A204.1 (cell line): Measurements from ENCODE around the gene OSTN.
"Not testable (repeated sequence)": the region's sequence is repeated elsewhere in the genome, so short reads cannot be mapped to it uniquely, and the experiment has no call there.

Experiments used
- FAIRE-seq: peaks from 2 replicates; lab custom pipeline; 2012; peaks lifted over from hg19 to GRCh38; lab: Jason Lieb, UNC

OSTN gene, protein sequence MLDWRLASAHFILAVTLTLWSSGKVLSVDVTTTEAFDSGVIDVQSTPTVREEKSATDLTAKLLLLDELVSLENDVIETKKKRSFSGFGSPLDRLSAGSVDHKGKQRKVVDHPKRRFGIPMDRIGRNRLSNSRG

DNA sequence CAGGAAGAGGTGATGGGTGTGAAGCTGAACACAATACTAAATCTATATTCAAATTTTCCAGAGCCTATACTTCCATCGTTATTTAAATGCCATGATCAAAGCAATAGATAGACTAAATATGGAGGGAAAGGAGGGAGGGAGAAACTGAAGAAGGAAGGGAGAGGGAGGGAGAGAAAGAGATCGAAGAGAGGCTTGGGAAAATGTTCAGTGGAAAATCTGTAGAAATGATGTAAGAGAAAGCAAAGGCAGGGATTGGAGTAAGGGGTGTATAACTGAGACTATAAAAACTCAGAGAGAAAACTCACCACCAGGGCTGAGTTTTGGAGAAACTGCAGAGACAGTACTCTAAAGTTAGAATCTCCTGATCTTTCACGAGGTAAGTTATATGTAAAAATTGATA is at the start of gene OSTN:
Gene OSTN, plus strand, starts transcription at position 310 of the 400 bp plus-strand sequence. CDS start 13,292 bp downstream, outside the sequence.
- no peak for FAIRE-seq

DNA sequence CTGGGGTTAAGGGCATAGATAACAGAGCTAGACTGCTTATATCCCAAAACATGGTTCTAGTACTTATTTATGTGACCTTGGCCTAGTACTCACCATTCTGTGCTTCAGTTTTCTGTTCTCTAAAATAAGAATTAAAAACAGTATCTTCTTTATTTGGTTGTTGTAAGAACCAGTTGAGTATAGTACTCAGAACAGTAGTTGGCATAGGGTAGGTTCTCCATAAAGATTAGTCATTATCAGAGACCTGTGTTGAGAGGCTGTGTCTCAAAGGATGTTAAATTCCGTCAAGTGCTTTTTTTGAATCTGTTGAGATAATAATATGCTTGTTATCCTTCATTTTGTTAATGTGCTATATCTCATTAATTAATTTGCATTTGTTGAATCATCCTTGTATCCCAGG is 47.4 kb upstream of the OSTN start:
- no peak for FAIRE-seq

DNA sequence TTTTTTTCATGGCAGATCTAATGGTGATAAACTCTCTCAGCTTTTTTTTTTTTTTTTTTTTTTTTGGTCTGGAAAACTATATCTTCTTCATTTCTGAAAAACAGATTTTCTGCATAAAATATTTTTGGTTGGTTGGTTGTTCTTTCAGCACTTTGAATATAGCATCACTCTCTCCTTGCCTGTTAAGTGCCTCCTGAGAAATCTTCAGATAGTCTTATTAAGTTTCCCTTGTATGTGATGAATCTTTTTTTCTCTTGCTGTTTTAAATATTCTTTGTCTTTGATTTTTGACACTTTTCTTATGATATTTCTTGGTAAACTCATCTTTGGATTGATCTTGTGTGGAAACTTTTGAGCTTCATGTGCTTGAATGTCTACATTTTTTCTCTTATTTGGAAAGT is 44.2 kb upstream of the OSTN start:
- FAIRE-seq = no peak

DNA sequence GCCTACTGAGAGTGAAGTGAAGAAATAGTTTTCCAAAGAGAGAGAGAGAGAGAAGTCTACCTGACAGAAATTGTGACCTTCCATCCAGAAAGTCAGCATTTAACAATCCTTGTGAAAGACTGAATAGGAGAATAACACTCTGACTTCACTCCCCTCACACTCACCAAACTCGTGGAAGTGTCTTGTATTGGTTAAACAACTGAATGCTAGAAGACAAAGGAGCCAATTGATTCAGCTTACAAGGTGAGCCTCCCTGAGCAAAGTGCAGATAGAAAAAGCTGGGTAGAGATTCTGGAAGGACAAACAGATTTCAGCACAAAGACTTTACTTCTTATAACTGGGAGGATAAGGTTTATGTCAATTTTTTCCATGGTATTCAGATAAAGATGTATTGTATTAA is 40.8 kb upstream of the OSTN start:
- FAIRE-seq = no peak

DNA sequence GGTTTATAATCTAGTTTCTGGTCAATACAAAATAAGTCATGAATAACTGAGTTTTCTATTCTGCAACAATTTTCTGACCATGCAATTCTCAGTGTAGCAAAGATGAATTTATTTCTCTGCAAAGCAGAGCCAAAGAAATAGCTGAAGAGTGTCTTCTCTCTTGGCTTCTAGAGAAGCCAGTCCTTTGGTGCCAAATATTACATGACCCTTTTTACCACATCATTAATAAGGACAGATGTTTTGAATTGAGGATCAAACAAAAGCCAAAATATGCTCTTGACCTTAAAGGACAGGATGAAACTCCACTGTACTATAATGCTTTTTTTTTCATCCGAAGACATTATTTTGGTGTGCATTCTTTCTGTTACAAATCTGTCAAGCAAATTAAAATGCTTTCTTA is 40.2 kb upstream of the OSTN start:
- no peak for FAIRE-seq

DNA sequence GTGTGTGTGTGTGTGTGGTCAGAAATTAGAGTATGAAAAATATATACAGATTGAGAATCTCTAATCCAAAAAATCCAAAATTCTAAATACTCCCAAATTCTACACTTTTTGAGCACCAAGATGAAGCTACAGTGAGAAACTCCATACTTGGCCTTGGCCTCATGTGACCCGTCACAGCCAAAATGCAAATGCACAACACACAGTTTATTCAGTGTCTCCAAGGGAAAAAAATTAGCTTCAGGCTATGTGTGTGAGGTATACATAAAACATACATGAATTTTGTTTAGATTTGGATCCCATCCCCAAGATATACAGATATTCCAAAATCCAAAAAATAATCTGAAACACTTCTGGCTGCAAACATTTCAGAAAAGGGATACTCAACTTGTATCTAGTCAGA is 33.2 kb upstream of the OSTN start:
- FAIRE-seq = no peak

DNA sequence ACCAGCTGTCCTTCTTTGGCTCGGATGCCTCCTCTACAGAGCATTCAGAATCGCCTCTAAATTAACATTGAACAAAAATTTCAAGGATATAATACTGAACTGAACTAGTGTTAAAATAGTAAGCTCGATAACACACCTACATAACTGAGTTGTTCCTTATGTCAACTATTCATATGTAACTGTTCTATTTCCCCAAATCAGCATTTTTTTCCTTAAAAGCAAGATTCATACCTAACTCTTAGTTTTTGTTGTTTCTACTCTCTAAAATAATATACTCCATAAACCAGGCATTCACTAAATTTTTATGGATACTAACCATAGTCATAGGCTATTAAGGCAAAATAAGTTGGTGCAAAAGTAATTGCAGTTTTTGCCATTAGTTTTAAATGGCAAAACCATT is 32.7 kb upstream of the OSTN start:
- FAIRE-seq = no peak

DNA sequence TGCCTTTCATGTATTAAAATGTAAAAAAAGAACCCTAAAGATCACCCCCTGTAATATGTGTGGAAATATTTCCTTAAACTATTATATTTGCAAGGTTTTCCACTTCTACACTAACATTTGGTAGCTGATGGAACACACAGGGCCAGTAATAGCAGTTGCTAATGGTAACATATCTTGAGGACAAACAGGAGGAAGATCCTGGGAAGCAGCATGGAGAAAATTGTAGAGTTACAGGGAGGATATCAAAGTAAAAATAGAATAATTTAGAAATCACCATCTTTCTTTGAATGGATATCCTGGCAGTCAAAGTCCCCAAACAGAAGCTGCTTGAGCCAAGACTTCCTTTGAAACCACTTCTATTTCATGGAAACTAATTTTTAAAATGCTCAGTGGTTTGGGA is 29.5 kb upstream of the OSTN start:
- no peak for FAIRE-seq

DNA sequence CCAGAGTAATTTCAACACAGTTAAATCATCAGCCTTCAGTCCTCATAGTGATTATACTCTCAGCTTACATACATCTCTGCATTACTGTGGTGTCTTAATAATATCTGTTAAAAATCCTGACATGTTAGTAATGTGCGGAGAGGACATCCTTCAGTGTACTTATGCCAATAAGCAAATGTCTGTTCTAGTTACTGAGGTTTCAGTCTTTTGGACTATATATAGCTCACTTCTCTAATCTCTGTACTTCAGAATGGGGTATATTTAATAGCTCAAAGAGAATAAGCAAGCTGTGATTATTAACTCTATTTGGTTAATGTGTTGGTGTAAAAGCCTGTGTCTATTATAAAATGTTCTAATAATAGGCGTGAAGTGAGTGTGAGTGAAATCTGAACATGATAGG is 28.9 kb upstream of the OSTN start:
- FAIRE-seq = no peak

DNA sequence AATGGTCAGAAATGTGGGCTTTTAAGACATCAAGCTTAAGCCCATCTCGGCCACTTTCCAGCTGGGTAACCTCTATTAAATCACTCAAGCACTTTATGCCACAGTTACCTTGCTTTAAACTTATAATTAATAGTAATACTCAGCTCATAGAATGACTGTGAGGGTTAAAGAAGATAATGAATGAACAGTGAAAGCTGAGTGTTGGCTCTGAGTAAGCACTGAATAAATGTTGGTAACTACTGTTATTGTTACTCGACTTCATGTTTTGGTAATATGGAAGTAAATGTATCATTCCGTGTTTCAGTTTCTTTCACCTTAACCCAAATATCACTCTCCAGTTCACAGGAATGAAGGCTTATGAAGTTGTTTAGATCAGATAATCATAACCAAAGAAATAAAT is 23.9 kb upstream of the OSTN start:
- FAIRE-seq = no peak

DNA sequence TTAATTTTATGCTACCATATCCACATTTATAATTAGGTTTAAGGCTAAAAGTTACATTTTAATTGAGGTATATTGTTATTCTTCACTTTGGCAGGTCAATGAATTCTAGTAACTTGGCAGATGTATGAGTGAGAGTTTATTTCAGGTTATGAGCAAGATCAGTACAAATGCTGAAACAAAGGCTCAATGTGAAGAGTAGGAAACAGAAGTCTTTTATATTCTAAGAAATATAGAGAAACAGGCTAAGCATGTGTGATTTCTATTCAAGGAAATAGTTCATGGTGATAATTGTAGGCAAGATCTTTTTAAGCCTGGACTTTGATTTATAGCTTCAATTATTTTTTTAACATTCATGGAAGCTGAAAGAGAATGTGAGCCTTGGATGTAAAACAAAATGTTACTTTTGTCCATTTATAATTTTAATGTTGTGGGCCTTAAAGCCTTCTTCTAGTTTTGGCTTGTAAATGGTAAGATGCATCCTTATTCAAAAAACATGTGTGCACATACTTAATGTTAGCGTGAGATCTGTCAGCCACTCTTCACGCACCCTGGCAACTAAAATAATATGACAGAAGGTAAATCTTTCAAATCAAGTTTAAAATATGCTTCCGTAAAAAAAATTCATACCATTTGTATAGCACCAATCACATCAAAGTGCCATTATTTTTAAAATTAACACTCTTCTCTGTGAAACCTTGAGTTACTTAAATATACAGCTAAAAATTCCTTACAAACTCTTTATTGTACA is 22.8 kb upstream of the OSTN start:
- no peak for FAIRE-seq

DNA sequence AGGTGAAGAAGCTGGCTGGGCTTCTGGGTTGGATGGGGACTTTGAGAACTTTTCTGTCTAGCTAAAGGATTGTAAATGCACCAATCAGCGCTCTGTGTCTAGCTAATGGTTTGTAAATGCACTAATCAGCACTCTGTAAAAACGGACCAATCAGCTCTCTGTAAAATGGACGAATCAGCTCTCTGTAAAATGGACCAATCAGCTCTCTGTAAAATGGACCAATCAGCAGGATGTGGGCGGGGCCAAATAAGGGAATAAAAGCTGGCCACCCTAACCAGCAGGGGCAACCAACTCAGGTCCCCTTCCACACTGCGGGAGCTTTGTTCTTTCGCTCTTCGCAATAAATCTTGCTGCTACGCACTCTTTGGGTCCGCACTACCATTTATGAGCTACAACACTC is 13.7 kb upstream of the OSTN start:
- not testable (repeated sequence) for FAIRE-seq

DNA sequence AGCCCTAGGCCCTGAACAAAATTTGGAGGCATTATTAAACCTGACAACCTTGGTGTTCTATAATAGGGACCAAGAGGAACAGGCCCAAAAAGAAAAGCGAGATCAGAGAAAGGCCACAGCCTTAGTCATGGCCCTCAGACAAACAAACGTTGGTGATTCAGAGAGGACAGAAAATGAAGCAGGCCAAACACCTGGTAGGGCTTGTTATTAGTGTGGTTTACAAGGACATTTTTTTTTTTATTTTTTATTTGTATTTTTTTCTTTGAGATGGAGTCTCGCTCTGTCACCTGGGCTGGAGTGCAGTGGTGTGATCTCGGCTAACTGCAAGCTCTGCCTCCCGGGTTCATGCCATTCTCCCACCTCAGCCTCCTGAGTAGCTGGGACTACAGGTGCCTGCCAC is 10.8 kb upstream of the OSTN start:
- FAIRE-seq = not testable (repeated sequence)

DNA sequence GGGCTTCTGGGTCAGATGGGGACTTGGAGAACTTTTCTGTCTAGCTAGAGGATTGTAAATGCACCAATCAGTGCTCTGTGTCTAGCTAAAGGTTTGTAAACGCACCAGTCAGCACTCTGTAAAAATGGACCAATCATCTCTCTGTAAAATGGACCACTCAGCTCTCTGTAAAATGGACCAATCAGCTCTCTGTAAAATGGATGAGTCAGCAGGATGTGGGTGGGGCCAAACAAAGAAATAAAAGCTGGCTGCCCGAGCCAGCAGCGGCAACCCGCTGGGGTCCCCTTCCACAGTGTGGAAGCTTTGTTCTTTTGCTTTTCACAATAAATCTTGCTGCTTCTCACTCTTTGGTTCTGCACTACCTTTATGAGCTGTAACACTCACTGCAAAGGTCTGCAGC is 6.8 kb upstream of the OSTN start:
- not testable (repeated sequence) for FAIRE-seq

DNA sequence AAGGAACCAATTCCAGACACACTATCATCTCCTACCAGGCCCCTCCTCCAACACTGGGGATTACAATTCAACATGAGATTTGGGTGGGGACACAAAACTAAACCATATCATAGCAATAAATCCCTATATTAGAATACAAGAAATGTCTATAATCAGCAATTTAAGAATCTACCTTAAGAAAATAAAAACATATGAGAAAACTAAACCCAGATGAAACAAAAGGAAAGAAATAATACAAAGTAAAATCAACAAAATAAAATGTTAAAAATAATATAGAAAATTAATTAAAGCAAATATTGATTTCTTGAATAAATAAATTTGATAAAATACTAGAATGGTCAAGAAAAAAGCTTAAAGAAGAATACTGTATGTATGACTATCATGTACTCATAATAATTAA is 6.1 kb upstream of the OSTN start:
- peak; percentile 83 for FAIRE-seq

DNA sequence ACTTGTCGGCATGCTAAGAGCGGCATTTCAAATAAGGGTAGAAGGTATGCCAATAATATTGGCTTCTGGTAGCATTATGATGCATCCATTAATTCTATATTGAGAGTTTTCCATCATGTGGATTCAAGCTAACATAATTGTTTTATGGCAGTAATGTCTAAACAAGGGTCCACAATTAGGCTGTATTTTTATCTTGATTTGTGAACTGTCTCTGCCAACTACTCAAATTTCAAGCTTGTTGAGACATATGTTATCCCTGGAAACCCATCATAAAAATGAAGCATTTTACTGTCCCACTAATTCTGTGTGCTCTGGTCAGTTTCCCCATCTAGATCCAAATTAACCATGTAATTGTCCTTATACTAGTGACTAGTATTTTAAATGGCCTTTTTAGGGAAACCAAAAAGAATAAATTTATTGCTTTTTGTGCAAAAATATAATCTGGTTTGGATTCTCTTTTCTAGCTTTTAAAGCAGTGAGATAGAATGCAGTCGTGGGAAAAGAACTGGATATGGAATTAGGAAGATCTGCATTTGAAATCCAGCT is 1.2 kb upstream of the OSTN start:
- no peak for FAIRE-seq

DNA sequence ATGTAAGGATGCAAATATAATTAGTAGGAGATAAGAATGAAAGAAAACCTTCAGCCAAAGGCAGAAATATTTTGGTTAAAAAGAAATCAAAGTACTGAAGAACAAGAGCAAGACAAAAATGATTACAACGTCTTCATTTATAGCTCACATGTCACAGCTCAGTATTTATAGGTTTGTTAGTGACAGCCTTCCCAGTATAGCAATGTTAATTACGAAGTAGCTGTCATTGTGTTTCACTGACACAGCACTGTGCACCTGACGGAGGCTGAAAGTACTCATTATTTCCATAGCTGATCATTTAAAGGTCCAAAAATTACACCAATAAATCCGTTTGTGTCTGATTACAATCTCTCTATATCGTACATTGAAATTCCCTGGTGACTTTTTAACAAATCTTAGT is 561 bp upstream of the OSTN start:
- no peak for FAIRE-seq

DNA sequence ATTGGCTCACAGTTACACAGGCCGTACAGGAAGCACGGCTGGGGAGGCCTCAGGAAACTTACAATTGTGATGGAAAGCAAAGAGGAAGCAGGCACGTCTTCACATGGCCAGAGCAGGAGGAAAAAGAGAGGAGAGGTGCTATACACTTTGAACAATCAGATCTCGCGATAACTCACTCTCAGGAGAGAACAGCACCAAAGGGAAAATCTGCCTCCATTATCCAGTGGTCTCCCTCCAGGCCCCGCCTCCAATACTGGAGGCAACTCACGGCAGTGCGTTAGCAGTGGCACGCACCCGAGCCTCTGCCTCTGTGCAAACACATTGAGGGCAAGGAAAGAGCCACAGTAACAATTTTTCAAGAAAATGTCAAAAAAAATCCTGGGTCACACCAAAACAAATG is 11.0 kb downstream of the OSTN start:
- FAIRE-seq = no peak

DNA sequence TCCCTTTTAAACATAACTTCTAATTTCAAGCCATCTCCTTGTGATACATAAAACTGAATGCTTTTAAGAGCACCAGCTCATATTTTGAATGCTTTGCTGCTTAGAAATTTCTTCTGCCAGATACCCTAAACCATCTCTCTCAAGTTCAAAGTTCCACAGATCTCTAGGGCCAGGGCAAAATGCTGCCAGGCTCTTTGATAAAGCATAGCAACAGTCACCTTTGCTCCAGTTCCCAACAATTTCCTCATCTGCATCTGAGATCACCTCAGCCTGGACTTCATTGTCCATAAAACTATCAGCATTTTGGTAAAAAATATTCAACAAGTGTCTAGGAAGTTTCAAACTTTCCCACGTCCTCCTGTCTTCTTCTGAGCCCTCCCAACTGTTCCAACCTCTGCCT is 17.5 kb downstream of the OSTN start:
- FAIRE-seq = no peak

DNA sequence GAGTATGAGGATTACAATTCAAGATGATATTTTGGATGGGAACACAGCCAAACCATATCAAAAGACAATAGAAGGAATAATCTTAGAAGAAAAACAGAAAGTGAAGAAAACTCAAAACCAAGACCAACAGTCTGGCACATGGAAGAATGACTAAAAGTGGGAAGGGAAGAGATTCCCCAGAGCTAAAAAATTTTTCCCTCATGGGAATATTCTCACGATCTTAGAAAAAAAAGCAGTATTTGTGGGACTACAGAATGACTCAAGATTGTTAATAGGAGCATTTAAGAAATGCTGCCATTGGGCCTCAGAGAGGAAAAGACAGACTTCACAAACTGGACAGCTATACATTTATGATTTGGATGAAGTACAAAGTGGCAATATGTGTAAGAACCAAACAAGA is 18.3 kb downstream of the OSTN start:
- no peak for FAIRE-seq

DNA sequence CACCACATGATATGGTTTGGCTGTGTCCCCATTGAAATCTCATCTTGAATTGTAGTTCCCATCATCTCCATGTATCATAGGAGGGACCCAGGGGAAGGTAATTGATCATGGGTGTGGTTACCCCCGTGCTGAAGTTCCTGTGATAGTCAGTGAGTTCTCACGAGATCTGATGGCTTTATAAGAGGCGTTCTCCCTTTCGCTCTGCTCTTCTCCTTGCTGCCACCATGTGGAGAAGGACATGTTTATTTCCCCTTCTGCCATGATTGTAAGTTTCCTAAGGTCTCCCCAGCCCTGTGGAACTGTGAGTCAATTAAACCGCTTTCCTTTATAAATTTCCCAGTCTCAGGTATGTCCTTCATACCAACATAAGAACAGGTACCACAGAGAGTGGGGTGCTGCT is 21.9 kb downstream of the OSTN start:
- no peak for FAIRE-seq

DNA sequence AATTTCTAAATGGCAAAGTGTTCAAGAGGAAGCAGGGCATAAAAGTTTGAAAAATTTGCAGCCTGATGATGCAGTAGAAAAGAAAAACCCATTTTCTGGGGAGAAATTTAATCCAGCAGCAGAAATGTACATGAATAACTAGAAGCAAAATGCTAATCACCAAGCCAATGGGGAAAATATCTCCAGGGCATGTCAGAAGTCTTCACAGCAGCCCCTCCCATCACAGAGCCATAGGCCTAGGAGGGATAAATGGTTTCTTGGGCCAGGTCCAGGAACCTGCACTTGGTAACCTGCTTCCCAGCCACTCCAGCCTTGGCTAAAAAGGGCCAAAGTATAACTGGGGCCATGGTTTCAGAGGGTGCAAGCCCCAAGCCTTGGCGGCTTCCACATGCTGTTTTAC is 22.6 kb downstream of the OSTN start:
- FAIRE-seq = no peak

DNA sequence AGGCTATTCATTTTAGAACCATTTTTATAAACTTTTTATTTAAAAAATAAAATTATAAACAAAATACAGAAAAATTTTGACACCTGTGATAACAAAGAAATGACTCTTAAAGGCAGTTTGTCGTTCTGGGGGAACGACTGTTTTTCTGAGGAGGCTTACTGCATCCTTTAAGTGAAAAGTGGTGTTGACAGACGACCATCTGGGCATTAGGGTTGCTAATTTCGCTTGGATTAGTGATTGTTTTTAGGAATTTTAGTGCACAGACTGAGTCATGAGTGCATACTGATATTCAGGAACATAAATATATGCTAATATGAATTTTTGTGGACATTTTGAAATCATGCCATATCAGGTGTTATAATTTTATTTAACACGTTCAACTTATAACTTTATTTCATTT is 28.5 kb downstream of the OSTN start:
- FAIRE-seq = no peak

DNA sequence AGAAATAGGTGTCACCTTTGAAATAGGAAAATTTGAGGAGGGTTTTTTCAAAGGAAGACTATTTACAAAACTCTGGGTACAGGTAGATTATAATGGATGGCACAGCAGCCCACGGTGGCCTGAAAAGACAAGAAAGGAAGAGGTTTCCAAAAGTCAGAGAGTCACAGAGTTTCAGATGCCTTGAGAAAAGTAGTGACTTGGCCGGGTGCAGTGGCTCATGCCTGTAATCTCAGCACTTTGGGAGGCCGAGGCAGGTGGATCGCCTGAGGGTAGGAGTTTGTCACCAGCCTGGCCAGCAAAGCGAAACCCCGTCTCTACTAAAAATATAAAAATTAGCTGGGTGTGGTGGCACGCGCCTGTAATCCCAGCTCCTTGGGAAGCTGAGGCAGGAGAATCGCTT is 35.2 kb downstream of the OSTN start:
- no peak for FAIRE-seq
